Activated naive CD4-positive, alpha-beta T cell treated with Interleukin-2 at 50 U/mL for 16 hours (primary cell): ENCODE data around the gene EIF5.

Experiments
- DNase-seq: peaks from one replicate; pipeline ENCODE4 v3.0.0-alpha.2; 2020

The EIF5 gene

GRCh38 chr14:103311171-103311997, 22.7 kb upstream of the EIF5 start:
- DNase-seq, result no peak

- DNase-seq, result no peak
Observed at GRCh38 chr14:103312006-103312635, 21.9 kb upstream of the EIF5 start.

GRCh38 chr14:103313704-103314103, 20.3 kb upstream of the EIF5 start:
- no peak for DNase-seq

- DNase-seq, result no peak
Observed at GRCh38 chr14:103314496-103315277, 19.4 kb upstream of the EIF5 start.

GRCh38 chr14:103315351-103315911, 18.6 kb upstream of the EIF5 start:
- no peak for DNase-seq

GRCh38 chr14:103315941-103316340, 18.1 kb upstream of the EIF5 start:
- DNase-seq, result no peak

- no peak for DNase-seq
Observed at GRCh38 chr14:103316721-103317121, 17.3 kb upstream of the EIF5 start.

GRCh38 chr14:103317251-103317650, 16.8 kb upstream of the EIF5 start:
- no peak for DNase-seq

GRCh38 chr14:103317976-103318580, 16.0 kb upstream of the EIF5 start:
- no peak for DNase-seq

- DNase-seq, result no peak
Observed at GRCh38 chr14:103318750-103319419, 15.2 kb upstream of the EIF5 start.

GRCh38 chr14:103319422-103319821, 14.6 kb upstream of the EIF5 start:
- no peak for DNase-seq

- DNase-seq, result no peak
Observed at GRCh38 chr14:103326078-103326477, 8.0 kb upstream of the EIF5 start.

- DNase-seq, result no peak
Observed at GRCh38 chr14:103328941-103329340, 5.1 kb upstream of the EIF5 start.

- DNase-seq, result no peak
Observed at GRCh38 chr14:103329401-103330347, 4.4 kb upstream of the EIF5 start.

GRCh38 chr14:103330536-103330935, 3.5 kb upstream of the EIF5 start:
- no peak for DNase-seq

- no peak for DNase-seq
Observed at GRCh38 chr14:103332143-103332919, 1.7 kb upstream of the EIF5 start.

- peak; percentile 86 for DNase-seq
Observed at GRCh38 chr14:103334644-103335622, 896 bp downstream of the EIF5 start.

- no peak for DNase-seq
Observed at GRCh38 chr14:103336191-103336590, 2.2 kb downstream of the EIF5 start.

- DNase-seq, result no peak
Observed at GRCh38 chr14:103337794-103338193, 3.8 kb downstream of the EIF5 start.
